Liver (tissue), 9 donors: ENCODE data around the gene PNMA8B. TPM values are rescaled to one million over a fixed set of nuclear protein-coding genes. Genes with fewer than 3 reads are reported as not detected.
"Not testable (repeated sequence)": the region's sequence is repeated elsewhere in the genome, so short reads cannot be mapped to it uniquely, and the experiment has no call there.

Source experiments
- DNase-seq: peaks from one replicate; pipeline ENCODE4 v3.0.0-alpha.2; 2017; ENCODE audit warnings: low spot score
- H3K27ac ChIP-seq, 2 donors: one replicate each; pipeline ENCODE4 v1.7.0; 2013; ENCODE audit warnings: inconsistent platforms in 2 of 2, low read length in 2 of 2, control low read depth in 1 of 2, low read depth in 1 of 2, mild to moderate bottlenecking in 1 of 2
- H3K27me3 ChIP-seq, 4 donors: one replicate each; pipeline versions ENCODE4 v1.6.1 to v1.7.0; 2013; ENCODE audit warnings: low read length in 3 of 4, inconsistent platforms in 1 of 4, mild to moderate bottlenecking in 1 of 4, moderate library complexity in 1 of 4; ENCODE audit not compliant: control insufficient read depth in 4 of 4, insufficient read depth in 4 of 4
- H3K36me3 ChIP-seq, 4 donors: one replicate each; pipeline versions ENCODE4 v1.6.1 to v1.7.0; 2013; ENCODE audit warnings: low read length in 3 of 4, mild to moderate bottlenecking in 3 of 4, low read depth in 1 of 4, moderate library complexity in 1 of 4; ENCODE audit not compliant: control insufficient read depth in 4 of 4, insufficient read depth in 3 of 4
- H3K4me1 ChIP-seq, 4 donors: one replicate each; pipeline versions ENCODE4 v1.6.1 to v1.7.0; 2013; ENCODE audit warnings: low read length in 3 of 4, mild to moderate bottlenecking in 3 of 4, moderate library complexity in 1 of 4; ENCODE audit not compliant: control insufficient read depth in 4 of 4, insufficient read depth in 4 of 4
- H3K4me3 ChIP-seq, 3 donors: one replicate each; pipeline versions ENCODE4 v1.6.1 to v1.7.0; 2013; ENCODE audit warnings: low read length in 3 of 3, control low read depth in 1 of 3, low read depth in 1 of 3, mild to moderate bottlenecking in 1 of 3
- H3K9ac ChIP-seq, 2 donors: one replicate each; pipeline ENCODE4 v1.7.0; 2013; ENCODE audit warnings: low read length in 2 of 2, mild to moderate bottlenecking in 2 of 2, moderate library complexity in 2 of 2, control low read depth in 1 of 2, low read depth in 1 of 2
- H3K9me3 ChIP-seq, 4 donors: one replicate each; pipeline versions ENCODE4 v1.6.1 to v1.7.0; 2013; ENCODE audit warnings: low read length in 3 of 4; ENCODE audit not compliant: control insufficient read depth in 4 of 4
- EGR1 ChIP-seq, 2 donors: IDR thresholded peaks; 2 replicates each; pipeline ENCODE4 v1.6.1; 2016 to 2018; ENCODE audit warnings: antibody characterized with exemption in 2 of 2, low read depth in 2 of 2
- FOXA1 ChIP-seq: IDR thresholded peaks from 2 replicates; pipeline ENCODE4 v1.6.1; 2016; ENCODE audit warnings: antibody characterized with exemption
- FOXA2 ChIP-seq: IDR thresholded peaks from 2 replicates; pipeline ENCODE4 v1.6.1; 2016; ENCODE audit warnings: antibody characterized with exemption
- HNF4G ChIP-seq: IDR thresholded peaks from 2 replicates; pipeline ENCODE4 v1.6.1; 2016; ENCODE audit warnings: antibody characterized with exemption
- JUND ChIP-seq, 2 donors: IDR thresholded peaks; 2 replicates each; pipeline ENCODE4 v1.6.1; 2016; ENCODE audit warnings: antibody characterized with exemption in 2 of 2
- NR2F2 ChIP-seq: IDR thresholded peaks from 2 replicates; pipeline ENCODE4 v1.6.1; 2016; ENCODE audit warnings: antibody characterized with exemption
- RAD21 ChIP-seq, 2 donors: IDR thresholded peaks; 2 replicates each; pipeline ENCODE4 v1.6.1; 2016; ENCODE audit warnings: antibody characterized with exemption in 2 of 2, mild to moderate bottlenecking in 2 of 2
- RXRA ChIP-seq, 2 donors: IDR thresholded peaks; 2 replicates each; pipeline ENCODE4 v1.6.1; 2017 to 2018; ENCODE audit warnings: antibody characterized with exemption in 2 of 2, mild to moderate bottlenecking in 1 of 2
- YY1 ChIP-seq: IDR thresholded peaks from 2 replicates; pipeline ENCODE4 v1.6.1; 2016; ENCODE audit warnings: antibody characterized with exemption, mild to moderate bottlenecking
- WGBS: extraction: QIAGEN DNeasy Blood & Tissue Kit; methylation state at CpG from one replicate; pipeline ENCODE4 v1.1.7; 2013; 5-methylcytosine and 5-hydroxymethylcytosine counted together
- polyA plus RNA-seq, 2 donors: library from polyadenylated mRNA; stranded (reverse) in 1 of 2; unstranded in 1 of 2; fragments of 200-250 nt in 1 of 2; fragments of >200 nt in 1 of 2; fragmentation: Nextera tagmentation in 1 of 2; extraction: Ambion mirVana in 1 of 2; gene quantifications; one replicate each; pipeline versions ENCODE4 v1.2.1 to v1.2.3, GENCODE V29; 2013 to 2015
- total RNA-seq, 2 donors: library from RNA; depleted of rRNA; stranded (reverse); fragments of >200 nt; gene quantifications; one replicate each; pipeline ENCODE4 v1.2.3, GENCODE V29; 2014
- TF ChIP-seq, protein P1 (sequence below): IDR thresholded peaks from 2 replicates; pipeline ENCODE4 v1.6.1; 2016; ENCODE audit warnings: antibody characterized with exemption, mild to moderate bottlenecking
- TF ChIP-seq, protein P2 (sequence below): fragments of 150-350 bp; IDR thresholded peaks from 2 replicates; pipeline ENCODE4 v1.5.1; 2017; ENCODE audit warnings: improper control_type of control experiment, low read depth, low read length; ENCODE audit not compliant: missing input control
- TF ChIP-seq, protein P3 (sequence below): IDR thresholded peaks from 2 replicates; pipeline ENCODE4 v1.6.1; 2016; ENCODE audit warnings: antibody characterized with exemption
- donor health status: healthy.
- donor health status: healthy.
- donor health status: healthy.
- donor health status: healthy.
- donor health status: healthy.

The PNMA8B gene
- total and polyA plus RNA-seq, 4 donors: 0.15 to 0.59 (median 0.39) TPM

DNA sequence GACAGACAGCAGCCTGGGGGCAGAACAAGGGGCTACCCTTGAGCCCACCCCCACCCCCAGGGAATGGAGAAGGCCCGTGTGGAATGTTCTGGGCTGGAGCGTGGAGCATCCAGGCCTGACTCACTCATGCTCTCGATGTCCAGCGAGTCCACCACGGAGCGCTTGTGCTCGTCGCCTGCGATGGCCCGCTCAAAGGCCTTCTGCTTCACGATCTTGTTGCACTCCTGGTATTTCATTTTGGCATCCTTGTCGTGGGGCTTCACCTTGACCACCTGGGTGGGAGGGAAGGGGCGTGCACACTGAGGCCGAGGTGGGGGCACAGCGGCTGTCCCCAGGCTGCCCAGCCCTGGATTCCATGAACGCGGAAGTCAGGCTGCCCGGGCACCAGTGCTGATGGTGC lies 31.1 kb upstream of the PNMA8B start:
- not testable (repeated sequence) for H3K9me3 ChIP-seq, H3K27ac ChIP-seq, H3K27me3 ChIP-seq, H3K4me1 ChIP-seq, H3K9ac ChIP-seq, H3K4me3 ChIP-seq, DNase-seq, H3K36me3 ChIP-seq
- WGBS: 95% methylated on average over 18 of the region's 18 CpGs

DNA sequence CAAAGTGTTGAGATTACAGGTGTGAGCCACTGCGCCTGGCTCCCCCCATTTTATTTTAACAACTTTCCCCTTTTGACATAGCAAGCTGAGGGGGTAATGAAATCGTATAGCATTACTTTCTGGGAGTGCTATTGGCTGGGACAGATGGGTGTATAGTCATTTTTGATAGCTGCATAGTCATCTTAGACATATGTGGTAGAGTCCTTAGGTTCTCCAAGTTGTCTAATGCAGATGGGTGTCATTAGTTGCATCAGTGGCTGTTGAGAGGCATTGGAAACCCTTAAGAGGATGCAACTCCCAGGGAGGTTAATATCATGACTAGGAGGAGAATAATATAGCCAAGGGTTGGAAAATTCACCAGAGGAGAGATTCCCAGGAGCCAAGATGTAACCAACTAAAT lies 28.6 kb upstream of the PNMA8B start:
- TF ChIP-seq, protein P1, sequence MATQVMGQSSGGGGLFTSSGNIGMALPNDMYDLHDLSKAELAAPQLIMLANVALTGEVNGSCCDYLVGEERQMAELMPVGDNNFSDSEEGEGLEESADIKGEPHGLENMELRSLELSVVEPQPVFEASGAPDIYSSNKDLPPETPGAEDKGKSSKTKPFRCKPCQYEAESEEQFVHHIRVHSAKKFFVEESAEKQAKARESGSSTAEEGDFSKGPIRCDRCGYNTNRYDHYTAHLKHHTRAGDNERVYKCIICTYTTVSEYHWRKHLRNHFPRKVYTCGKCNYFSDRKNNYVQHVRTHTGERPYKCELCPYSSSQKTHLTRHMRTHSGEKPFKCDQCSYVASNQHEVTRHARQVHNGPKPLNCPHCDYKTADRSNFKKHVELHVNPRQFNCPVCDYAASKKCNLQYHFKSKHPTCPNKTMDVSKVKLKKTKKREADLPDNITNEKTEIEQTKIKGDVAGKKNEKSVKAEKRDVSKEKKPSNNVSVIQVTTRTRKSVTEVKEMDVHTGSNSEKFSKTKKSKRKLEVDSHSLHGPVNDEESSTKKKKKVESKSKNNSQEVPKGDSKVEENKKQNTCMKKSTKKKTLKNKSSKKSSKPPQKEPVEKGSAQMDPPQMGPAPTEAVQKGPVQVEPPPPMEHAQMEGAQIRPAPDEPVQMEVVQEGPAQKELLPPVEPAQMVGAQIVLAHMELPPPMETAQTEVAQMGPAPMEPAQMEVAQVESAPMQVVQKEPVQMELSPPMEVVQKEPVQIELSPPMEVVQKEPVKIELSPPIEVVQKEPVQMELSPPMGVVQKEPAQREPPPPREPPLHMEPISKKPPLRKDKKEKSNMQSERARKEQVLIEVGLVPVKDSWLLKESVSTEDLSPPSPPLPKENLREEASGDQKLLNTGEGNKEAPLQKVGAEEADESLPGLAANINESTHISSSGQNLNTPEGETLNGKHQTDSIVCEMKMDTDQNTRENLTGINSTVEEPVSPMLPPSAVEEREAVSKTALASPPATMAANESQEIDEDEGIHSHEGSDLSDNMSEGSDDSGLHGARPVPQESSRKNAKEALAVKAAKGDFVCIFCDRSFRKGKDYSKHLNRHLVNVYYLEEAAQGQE: no peak
- TF ChIP-seq, protein P2, sequence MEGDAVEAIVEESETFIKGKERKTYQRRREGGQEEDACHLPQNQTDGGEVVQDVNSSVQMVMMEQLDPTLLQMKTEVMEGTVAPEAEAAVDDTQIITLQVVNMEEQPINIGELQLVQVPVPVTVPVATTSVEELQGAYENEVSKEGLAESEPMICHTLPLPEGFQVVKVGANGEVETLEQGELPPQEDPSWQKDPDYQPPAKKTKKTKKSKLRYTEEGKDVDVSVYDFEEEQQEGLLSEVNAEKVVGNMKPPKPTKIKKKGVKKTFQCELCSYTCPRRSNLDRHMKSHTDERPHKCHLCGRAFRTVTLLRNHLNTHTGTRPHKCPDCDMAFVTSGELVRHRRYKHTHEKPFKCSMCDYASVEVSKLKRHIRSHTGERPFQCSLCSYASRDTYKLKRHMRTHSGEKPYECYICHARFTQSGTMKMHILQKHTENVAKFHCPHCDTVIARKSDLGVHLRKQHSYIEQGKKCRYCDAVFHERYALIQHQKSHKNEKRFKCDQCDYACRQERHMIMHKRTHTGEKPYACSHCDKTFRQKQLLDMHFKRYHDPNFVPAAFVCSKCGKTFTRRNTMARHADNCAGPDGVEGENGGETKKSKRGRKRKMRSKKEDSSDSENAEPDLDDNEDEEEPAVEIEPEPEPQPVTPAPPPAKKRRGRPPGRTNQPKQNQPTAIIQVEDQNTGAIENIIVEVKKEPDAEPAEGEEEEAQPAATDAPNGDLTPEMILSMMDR: no peak
- TF ChIP-seq EGR1 (IDR thresholded peaks at IDR 0.05; ENCODE audit: low read depth in 2 of 2) (no peak), JUND (IDR thresholded peaks at IDR 0.05) (no peak), NR2F2 (no peak), FOXA1 (no peak)
- Histone ChIP-seq H3K4me3 (no peak overlapping the region), H3K4me1 (peaks cover 0 to 2% (median under 1%) of the 10 kb centered on the region in 4 donors), H3K27ac (no peak overlapping the region), H3K9me3 (no peaks in the 10 kb centered on the region), H3K27me3 (no peaks in the 10 kb centered on the region), H3K36me3 (no peaks in the 10 kb centered on the region), H3K9ac (no peak overlapping the region)
- no peak for DNase-seq
- WGBS: 90% methylated on average over 2 of the region's 2 CpGs

DNA sequence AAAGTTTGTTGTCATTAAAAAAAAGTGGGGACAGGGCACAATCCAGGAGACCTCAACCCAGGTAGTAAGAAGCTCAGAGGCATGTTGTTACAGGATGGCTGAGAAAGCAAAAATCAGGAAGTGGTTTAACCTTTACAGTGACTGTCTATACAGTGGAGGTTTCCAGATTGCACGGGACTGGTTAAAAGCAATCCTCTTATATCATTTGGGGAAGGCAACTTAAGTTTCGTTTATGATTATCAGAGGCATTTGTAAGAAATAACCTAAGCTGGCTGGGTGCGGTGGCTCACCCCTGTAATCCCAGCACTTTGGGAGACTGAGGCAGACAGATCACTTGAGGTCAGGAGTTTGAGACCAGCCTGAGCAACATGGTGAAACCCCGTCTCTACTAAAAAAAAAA lies 27.3 kb upstream of the PNMA8B start:
- H3K4me1 ChIP-seq, DNase-seq, H3K4me3 ChIP-seq, H3K27me3 ChIP-seq, H3K9ac ChIP-seq, H3K27ac ChIP-seq, H3K9me3 ChIP-seq, H3K36me3 ChIP-seq: not testable (repeated sequence)
- WGBS: 80% methylated on average over 4 of the region's 4 CpGs

DNA sequence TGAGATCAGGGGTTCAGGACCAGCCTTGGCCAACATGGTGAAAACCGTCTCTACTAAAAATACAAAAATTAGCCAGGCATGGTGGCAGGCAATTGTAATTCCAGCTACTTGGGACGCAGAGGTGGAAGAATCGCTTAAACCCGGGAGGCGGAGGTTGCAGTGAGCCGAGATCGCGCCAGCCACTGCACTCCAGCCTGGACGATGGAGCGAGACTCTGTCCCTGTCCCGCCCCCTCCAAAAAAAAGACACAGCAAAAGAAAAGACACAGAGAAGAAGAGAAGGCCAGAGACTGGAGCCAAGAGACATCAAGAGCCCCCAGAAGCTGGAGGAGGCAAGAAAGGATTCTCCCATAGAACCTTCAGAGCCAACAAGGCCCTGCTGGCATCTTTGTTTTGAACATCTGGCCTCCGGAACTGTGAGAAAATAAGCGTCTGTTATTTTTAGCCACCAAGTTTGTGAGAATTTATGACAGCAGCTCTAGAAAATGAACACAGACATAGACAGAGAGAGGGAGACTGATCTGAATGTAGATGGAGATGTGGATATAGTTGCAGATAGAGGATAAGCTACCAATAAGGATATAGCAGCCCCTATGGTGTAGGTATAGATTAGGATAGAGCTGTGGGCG lies 25.7 kb upstream of the PNMA8B start:
- Histone ChIP-seq H3K9me3 (no peaks in the 10 kb centered on the region), H3K4me1 (no peaks in the 10 kb centered on the region), H3K4me3 (no peak overlapping the region), H3K9ac (no peak overlapping the region), H3K27me3 (no peaks in the 10 kb centered on the region), H3K27ac (no peak overlapping the region), H3K36me3 (no peaks in the 10 kb centered on the region)
- no peak for DNase-seq
- WGBS: 95% methylated on average over 14 of the region's 14 CpGs
- no peak for TF ChIP-seq RAD21 (IDR thresholded peaks at IDR 0.05)
- TF ChIP-seq, protein P1: no peak
- no peak for TF ChIP-seq HNF4G
- TF ChIP-seq FOXA2: no peak
- no peak for TF ChIP-seq RXRA (IDR thresholded peaks at IDR 0.05)
- TF ChIP-seq, protein P3, sequence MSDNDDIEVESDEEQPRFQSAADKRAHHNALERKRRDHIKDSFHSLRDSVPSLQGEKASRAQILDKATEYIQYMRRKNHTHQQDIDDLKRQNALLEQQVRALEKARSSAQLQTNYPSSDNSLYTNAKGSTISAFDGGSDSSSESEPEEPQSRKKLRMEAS: no peak
- TF ChIP-seq YY1: no peak
- TF ChIP-seq FOXA1: no peak
- no peak for TF ChIP-seq EGR1 (IDR thresholded peaks at IDR 0.05; ENCODE audit: low read depth in 2 of 2)
